Stomach (tissue), 4 donors: ENCODE data around the gene C4orf50.

ENCODE experiments used
- CTCF ChIP-seq, 7 experiments: fragments of 450-650 bp in 4 of 7; fragments of 200-600 bp in 3 of 7; sonication (generic) in 3 of 7; IDR thresholded peaks; one replicate each; pipeline ENCODE4 v1.5.1; 2016 to 2019; ENCODE audit warnings: antibody characterized with exemption in 7 of 7, control low read depth in 2 of 7, mild to moderate bottlenecking in 1 of 7
- EP300 ChIP-seq: sonication (generic); formaldehyde crosslinking; IDR thresholded peaks from one replicate; pipeline ENCODE4 v1.6.1; 2017; ENCODE audit warnings: antibody characterized with exemption
- POLR2A ChIP-seq, 4 donors: fragments of 450-650 bp; IDR thresholded peaks; one replicate each; pipeline ENCODE4 v1.6.1; 2016; ENCODE audit warnings: antibody characterized with exemption in 4 of 4, control low read depth in 2 of 4, mild to moderate bottlenecking in 1 of 4, moderate library complexity in 1 of 4
- POLR2AphosphoS5 ChIP-seq, 3 donors: sonication (generic); formaldehyde crosslinking; IDR thresholded peaks; one replicate each; pipeline ENCODE4 v1.6.1; 2016; ENCODE audit warnings: antibody characterized with exemption in 3 of 3

- no peak for TF ChIP-seq POLR2A (IDR thresholded peaks at IDR 0.05)
- no peak for TF ChIP-seq CTCF (IDR thresholded peaks at IDR 0.05)
- TF ChIP-seq POLR2AphosphoS5 (IDR thresholded peaks at IDR 0.05) = no peak
- TF ChIP-seq EP300 = no peak
Observed at GRCh38 chr4:6052679-6053078, 34.4 kb upstream of the C4orf50 start.
